Skeletal muscle tissue (tissue), 4 donors: ENCODE data around the gene SLC26A9. TPM values are rescaled to one million over a fixed set of nuclear protein-coding genes. Genes with fewer than 3 reads are reported as not detected.

Source experiments
- H3K27ac ChIP-seq: one replicate; pipeline ENCODE4 v1.7.0; 2013; ENCODE audit warnings: mild to moderate bottlenecking, low read depth, low read length, inconsistent platforms
- H3K27me3 ChIP-seq, 3 donors: one replicate each; pipeline ENCODE4 v1.7.0; 2013; ENCODE audit warnings: low read length in 3 of 3; ENCODE audit not compliant: control insufficient read depth in 3 of 3, insufficient read depth in 3 of 3
- H3K36me3 ChIP-seq, 3 donors: one replicate each; pipeline ENCODE4 v1.7.0; 2013; ENCODE audit warnings: low read length in 3 of 3; ENCODE audit not compliant: control insufficient read depth in 3 of 3, insufficient read depth in 3 of 3
- H3K4me1 ChIP-seq, 3 donors: one replicate each; pipeline ENCODE4 v1.7.0; 2013; ENCODE audit warnings: low read length in 3 of 3, mild to moderate bottlenecking in 3 of 3; ENCODE audit not compliant: control insufficient read depth in 3 of 3, insufficient read depth in 3 of 3
- H3K4me3 ChIP-seq, 3 donors: one replicate each; pipeline ENCODE4 v1.7.0; 2013; ENCODE audit warnings: low read length in 3 of 3
- H3K9ac ChIP-seq, 3 donors: one replicate each; pipeline ENCODE4 v1.7.0; 2013; ENCODE audit warnings: low read length in 3 of 3, mild to moderate bottlenecking in 3 of 3, moderate library complexity in 2 of 3, low read depth in 1 of 3
- H3K9me3 ChIP-seq, 3 donors: one replicate each; pipeline ENCODE4 v1.7.0; 2013; ENCODE audit warnings: low read length in 3 of 3; ENCODE audit not compliant: control insufficient read depth in 3 of 3
- total RNA-seq: library from RNA; depleted of rRNA; stranded (reverse); fragments of >200 nt; gene quantifications from one replicate; pipeline ENCODE4 v1.2.3, GENCODE V29; 2014
- donor health status: Osteomylitis.

SLC26A9 gene
- total RNA-seq, 1 donor from 2014 or later: not detected

DNA sequence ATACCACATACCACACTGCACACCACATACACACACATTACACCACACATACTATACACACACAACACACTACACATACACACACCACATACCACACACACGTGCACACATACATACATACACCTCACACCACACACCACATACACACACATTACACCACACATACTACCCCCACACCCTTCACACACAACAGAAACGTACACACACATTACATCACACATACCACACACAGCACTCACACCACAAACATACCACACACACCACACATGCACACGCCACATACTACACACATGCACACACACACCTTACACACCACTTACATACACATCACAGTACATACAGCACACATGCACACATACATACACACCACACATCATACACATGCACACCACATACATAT lies 31.5 kb upstream of the SLC26A9 start:
- Histone ChIP-seq H3K4me1 (peaks cover 22 to 56% (median 51%) of the 10 kb centered on the region in 3 donors), H3K36me3 (no peaks in the 10 kb centered on the region), H3K4me3 (no peak overlapping the region), H3K27ac (no peak overlapping the region), H3K9ac (no peak overlapping the region), H3K9me3 (no peaks in the 10 kb centered on the region), H3K27me3 (no peaks in the 10 kb centered on the region)

DNA sequence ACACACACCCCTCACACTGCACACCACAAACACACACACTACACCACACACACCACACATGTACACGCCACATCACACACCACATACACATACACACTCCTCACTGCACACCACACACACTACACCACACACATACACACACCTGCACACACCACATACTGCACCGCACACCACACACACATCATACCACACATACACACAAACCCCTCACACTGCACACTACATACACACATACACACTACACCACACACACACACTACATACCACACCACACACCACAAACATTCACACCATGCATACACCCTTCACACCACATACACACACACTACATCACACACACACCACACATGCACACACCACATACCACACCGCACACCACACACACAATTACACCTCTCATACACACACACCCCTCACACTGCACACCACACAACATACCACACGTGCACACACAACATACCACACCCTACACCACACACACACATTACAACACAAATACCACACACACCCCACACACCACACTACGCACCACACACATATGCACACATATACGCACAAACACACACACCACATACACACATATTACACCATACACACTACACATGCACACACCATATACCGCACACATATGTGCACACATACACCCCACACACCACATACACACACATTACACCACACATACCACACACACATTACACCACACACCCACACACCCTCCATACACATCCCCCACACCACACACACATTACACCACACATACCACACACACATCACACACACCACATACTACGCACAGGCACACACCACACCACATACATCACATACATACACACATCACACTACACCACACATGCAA lies 30.3 kb upstream of the SLC26A9 start:
- no peak overlapping the region for H3K9ac ChIP-seq
- peaks cover 22 to 56% (median 51%) of the 10 kb centered on the region in 3 donors for H3K4me1 ChIP-seq
- H3K36me3 ChIP-seq: no peaks in the 10 kb centered on the region
- H3K27me3 ChIP-seq: no peaks in the 10 kb centered on the region
- H3K4me3 ChIP-seq: no peak overlapping the region
- H3K9me3 ChIP-seq: no peaks in the 10 kb centered on the region
- no peak overlapping the region for H3K27ac ChIP-seq

DNA sequence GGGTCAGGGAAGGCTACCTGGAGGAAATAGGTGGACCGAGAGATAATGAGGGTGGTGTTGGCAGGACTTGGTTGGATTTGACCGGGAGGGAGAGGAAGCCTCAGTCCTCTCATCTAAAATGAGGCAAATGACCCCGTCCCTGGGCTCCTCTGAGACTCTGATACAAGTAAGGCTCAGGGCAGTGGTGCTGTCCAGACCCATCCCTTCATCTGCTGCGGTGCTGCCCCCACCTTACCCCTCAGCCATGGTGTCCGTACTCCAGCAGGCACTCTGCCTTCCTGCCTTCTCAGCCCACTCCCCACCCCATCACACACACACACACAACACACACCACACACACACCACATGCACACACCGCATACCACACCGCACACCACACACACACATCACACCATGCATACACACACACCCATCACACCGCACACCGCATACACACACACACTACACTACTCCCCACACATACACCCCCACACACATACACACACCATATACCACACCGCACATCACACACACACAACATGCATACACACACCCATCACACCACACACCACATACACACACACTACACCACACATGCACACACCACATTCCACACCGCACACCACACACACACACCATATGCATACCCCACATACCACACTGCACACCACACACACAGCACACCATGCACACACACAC lies 29.4 kb upstream of the SLC26A9 start:
- Histone ChIP-seq H3K9ac (peak overlapping the region in 2 of 3 donors; percentile 8 to 35), H3K9me3 (no peaks in the 10 kb centered on the region), H3K4me1 (peaks cover 22 to 56% (median 51%) of the 10 kb centered on the region in 3 donors), H3K27me3 (no peaks in the 10 kb centered on the region), H3K4me3 (peak overlapping the region in 1 of 3 donors; percentile 16), H3K36me3 (no peaks in the 10 kb centered on the region), H3K27ac (peak overlapping the region; percentile 73)

DNA sequence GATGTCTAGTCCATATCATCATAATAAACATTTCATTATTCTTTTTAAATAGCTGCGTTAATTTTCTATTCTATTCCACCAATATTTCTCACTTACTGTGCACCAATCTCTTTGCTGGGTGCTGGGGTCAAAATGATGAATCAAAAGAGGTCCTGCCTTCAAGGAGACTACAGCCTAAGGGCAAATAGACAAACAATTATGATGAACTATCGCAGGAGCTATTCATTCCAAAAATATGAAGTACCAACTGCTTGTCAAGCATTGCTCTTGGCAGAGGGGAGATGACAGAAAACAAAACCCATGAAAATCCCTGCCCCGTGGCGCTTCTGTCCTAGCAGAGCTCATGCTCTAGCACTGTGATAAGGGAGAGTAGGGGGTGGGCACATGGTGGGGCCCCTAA lies 28.8 kb upstream of the SLC26A9 start:
- Histone ChIP-seq H3K4me3 (no peak overlapping the region), H3K36me3 (no peaks in the 10 kb centered on the region), H3K9me3 (no peaks in the 10 kb centered on the region), H3K9ac (peak overlapping the region in 1 of 3 donors; percentile 63), H3K27me3 (no peaks in the 10 kb centered on the region), H3K27ac (peak overlapping the region; percentile 73), H3K4me1 (peaks cover 18 to 54% (median 49%) of the 10 kb centered on the region in 3 donors)

DNA sequence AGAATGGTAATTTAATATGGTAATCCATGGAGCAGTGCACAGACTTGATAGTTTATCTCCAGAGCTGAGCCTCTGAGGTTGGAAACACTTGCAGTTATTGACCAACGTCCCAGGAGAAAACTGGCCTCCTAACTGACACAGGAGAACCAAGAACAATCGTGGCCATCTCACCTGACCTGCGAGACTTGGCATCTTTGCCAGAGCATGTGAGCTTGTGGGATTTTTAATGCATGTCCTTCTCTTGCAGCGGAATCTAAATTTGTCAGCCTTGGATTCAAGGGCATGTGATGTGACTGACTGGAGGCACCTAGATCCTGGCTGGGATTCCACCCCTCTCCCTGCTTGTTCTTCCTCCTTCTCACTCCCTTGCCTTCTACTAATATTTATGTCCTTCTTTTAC lies 27.8 kb upstream of the SLC26A9 start:
- no peak overlapping the region for H3K4me3 ChIP-seq
- no peaks in the 10 kb centered on the region for H3K9me3 ChIP-seq
- H3K4me1 ChIP-seq: peaks cover 8 to 45% (median 39%) of the 10 kb centered on the region in 3 donors
- H3K27ac ChIP-seq: peak overlapping the region; percentile 73
- no peaks in the 10 kb centered on the region for H3K27me3 ChIP-seq
- no peaks in the 10 kb centered on the region for H3K36me3 ChIP-seq
- H3K9ac ChIP-seq: peak overlapping the region in 1 of 3 donors; percentile 63

DNA sequence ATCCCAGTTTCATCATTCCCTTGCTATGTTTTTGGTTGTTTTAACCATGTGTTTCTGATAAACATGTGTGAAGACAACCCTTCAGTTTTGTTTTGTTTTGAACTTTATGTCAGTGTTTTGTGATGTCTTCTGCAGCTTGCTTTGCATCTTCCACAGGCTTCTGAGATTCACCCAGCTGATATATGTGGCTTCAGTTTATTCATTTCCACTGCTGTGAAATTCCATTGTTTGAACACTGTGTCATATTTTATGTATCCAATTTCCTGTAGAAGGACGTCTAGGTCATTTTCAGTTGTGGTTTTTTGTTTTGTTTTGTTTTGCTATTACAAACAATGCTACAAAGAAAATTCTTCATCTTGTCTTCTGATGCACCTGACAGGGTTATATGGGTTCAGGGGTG lies 27.2 kb upstream of the SLC26A9 start:
- peak overlapping the region; percentile 73 for H3K27ac ChIP-seq
- peaks cover 8 to 39% (median 34%) of the 10 kb centered on the region in 3 donors for H3K4me1 ChIP-seq
- no peaks in the 10 kb centered on the region for H3K36me3 ChIP-seq
- no peaks in the 10 kb centered on the region for H3K27me3 ChIP-seq
- H3K4me3 ChIP-seq: no peak overlapping the region
- H3K9ac ChIP-seq: peak overlapping the region in 1 of 3 donors; percentile 46
- H3K9me3 ChIP-seq: no peaks in the 10 kb centered on the region

DNA sequence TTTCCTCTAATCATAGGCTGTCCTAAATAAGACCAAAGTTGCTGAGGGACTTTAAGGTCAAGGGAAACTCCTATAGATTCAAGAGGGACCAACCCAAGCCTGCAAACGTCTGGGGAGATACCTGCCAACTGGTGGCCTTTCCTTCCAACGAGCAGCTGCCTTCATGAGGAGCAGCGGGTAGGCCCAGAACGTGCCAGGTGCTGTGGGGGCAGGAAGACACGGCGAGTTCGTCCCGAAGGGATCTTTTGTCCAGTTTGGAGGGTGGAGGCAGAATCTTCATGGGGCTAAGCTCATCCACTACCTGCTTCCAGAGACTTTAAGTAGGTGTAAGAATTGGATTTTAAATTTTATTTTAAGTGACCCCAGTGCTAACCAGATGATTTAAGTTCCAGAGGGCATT lies 26.0 kb upstream of the SLC26A9 start:
- Histone ChIP-seq H3K27me3 (no peaks in the 10 kb centered on the region), H3K36me3 (no peaks in the 10 kb centered on the region), H3K4me1 (peaks cover 8 to 34% (median 23%) of the 10 kb centered on the region in 3 donors), H3K27ac (no peak overlapping the region), H3K9me3 (no peaks in the 10 kb centered on the region), H3K9ac (no peak overlapping the region), H3K4me3 (no peak overlapping the region)

DNA sequence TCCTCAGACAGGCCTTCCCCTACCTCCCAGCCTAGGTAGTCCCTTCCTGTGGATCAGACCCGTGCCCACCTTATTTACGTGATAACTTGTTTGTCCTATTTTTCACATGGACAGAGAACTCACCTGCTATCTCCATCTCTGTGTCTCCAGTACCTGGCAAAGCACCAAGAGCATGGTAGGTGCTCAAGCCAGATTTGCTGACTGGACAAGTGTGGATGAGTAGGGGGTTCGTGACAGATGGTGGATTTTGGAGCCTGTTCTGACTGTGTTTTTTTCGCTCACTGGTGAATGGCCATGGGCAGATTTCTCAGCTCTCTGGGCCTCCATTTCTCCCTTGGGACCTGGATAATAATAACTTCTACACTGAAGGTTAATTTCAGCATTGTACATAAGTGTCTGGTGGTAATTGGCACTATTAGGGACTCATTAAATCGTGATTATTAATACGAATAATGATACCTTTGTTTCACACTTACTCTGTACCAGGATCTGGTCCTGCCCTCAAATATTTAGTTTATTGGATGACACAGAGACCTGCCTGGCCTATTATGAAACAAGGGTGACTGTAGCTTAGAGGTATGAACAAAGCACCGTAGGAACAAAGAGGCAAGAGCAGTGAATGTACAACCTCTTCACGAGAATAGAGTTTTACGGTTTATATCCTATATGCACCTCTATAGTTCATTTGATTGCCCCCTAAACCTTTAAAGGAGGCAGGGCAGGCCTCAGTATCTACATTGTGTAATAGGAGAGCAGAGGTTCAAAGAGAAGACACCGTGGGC lies 24.5 kb upstream of the SLC26A9 start:
- Histone ChIP-seq H3K4me1 (peaks cover 11 to 33% (median 19%) of the 10 kb centered on the region in 3 donors), H3K9ac (no peak overlapping the region), H3K4me3 (no peak overlapping the region), H3K27me3 (peaks cover 0 to under 1% (median 0%) of the 10 kb centered on the region in 3 donors), H3K9me3 (no peaks in the 10 kb centered on the region), H3K27ac (no peak overlapping the region), H3K36me3 (no peaks in the 10 kb centered on the region)

DNA sequence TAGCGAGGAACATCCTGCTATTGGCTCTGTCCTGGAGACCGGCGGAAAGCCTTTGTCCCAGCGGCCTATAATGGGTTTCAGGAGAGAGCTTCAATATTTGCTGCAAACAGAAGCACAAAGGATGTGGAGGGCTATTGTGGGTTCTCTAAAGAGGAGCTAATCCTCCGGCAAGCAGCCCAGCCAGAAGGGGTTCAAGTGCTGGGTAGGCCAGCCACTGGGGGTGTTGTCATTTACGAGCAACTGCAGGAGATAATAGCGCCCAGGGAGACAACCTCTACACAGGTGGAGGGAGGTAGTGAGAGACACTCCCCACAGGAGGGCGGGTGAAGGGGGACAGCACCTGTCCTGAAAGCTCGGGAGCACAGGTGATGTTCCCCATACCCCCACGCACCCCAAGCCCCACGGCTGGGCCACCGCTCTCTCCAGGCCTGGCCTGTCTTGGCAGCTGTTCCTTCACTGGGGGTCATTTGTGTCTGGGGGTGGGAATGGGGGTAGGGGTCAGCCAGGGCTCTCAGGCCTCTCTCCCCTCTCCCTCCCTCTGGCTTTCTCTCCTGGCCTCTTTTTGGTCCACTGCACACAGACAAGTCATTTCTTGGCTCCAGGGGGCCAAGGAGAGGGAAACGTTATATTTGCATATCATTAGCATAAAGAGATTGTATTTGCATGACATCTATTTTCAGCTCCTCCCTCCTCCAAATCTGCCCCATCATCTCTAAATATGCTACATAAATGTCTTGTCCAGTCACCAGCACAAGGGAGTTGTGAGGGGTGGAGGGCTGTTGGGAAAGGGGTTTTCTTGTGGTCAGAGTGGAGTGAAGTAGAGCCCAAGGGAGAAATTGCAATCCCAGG lies 22.0 kb upstream of the SLC26A9 start:
- Histone ChIP-seq H3K4me1 (peaks cover 17 to 30% (median 20%) of the 10 kb centered on the region in 3 donors), H3K27me3 (peaks cover 0 to 3% (median 0%) of the 10 kb centered on the region in 3 donors), H3K36me3 (no peaks in the 10 kb centered on the region), H3K4me3 (no peak overlapping the region), H3K27ac (no peak overlapping the region), H3K9ac (no peak overlapping the region), H3K9me3 (no peaks in the 10 kb centered on the region)
